Karpas-422 (cell line): Measurements from ENCODE around the gene TLL1. TPM values are rescaled to one million over a fixed set of nuclear protein-coding genes. Genes with fewer than 3 reads are reported as not detected.

Source experiments
- DNase-seq: peaks from one replicate; pipeline ENCODE4 v3.0.0-alpha.2; 2015
- H2AFZ ChIP-seq: fragments of 200-600 bp; sonication (generic); 2 replicates; pipeline ENCODE4 v1.6.1; 2014; ENCODE audit warnings: antibody characterized with exemption, low read length, mixed read lengths
- H3K27ac ChIP-seq: fragments of 200-600 bp; sonication (generic); 2 replicates; pipeline ENCODE4 v1.5.1; 2014; ENCODE audit warnings: mild to moderate bottlenecking, low read length, moderate library complexity
- H3K27me3 ChIP-seq: fragments of 200-600 bp; sonication (generic); 2 replicates; pipeline ENCODE4 v1.6.1; 2014; ENCODE audit warnings: low read length, mixed read lengths
- H3K36me3 ChIP-seq: fragments of 200-600 bp; sonication (generic); 2 replicates; pipeline ENCODE4 v1.6.1; 2014; ENCODE audit warnings: low read length, mixed read lengths; ENCODE audit not compliant: insufficient read depth
- H3K4me1 ChIP-seq: fragments of 200-600 bp; sonication (generic); 2 replicates; pipeline ENCODE4 v1.6.1; 2014; ENCODE audit warnings: mild to moderate bottlenecking, low read length, mixed read lengths
- H3K4me2 ChIP-seq: fragments of 200-600 bp; sonication (generic); 2 replicates; pipeline ENCODE4 v1.6.1; 2014; ENCODE audit warnings: low read length, low read depth, mild to moderate bottlenecking; ENCODE audit not compliant: poor library complexity, severe bottlenecking
- H3K4me3 ChIP-seq: fragments of 200-600 bp; sonication (generic); 2 replicates; pipeline ENCODE4 v1.5.1; 2014; ENCODE audit warnings: mild to moderate bottlenecking, antibody characterized with exemption, low read length, mixed read lengths
- H3K79me2 ChIP-seq: fragments of 200-600 bp; sonication (generic); 2 replicates; pipeline ENCODE4 v1.6.1; 2014; ENCODE audit warnings: mild to moderate bottlenecking, low read length, mixed read lengths
- H3K9ac ChIP-seq: fragments of 200-600 bp; sonication (generic); 2 replicates; pipeline ENCODE4 v1.6.0; 2014; ENCODE audit warnings: low read length
- H3K9me2 ChIP-seq: fragments of 200-600 bp; sonication (generic), shearing (Covaris generic); replicated peaks from 2 replicates; pipeline ENCODE4 v1.6.0; 2014; ENCODE audit warnings: mild to moderate bottlenecking, low read length, moderate library complexity; ENCODE audit not compliant: insufficient read depth
- H3K9me3 ChIP-seq: fragments of 300-700, 200-600 bp; sonication (generic); 2 replicates; pipeline ENCODE4 v1.6.1; 2014; ENCODE audit warnings: low read length, mixed read lengths
- H4K20me1 ChIP-seq: fragments of 200-600 bp; sonication (generic); 2 replicates; pipeline ENCODE4 v1.6.1; 2014; ENCODE audit warnings: mild to moderate bottlenecking, antibody characterized with exemption, low read length, low read depth; ENCODE audit not compliant: insufficient read depth
- total RNA-seq: library from RNA; depleted of rRNA; stranded (reverse); fragments of >200 nt; shearing (Covaris generic); gene quantifications from 2 replicates; pipeline ENCODE4 v1.2.3, GENCODE V29; 2014; ENCODE audit warnings: low replicate concordance

Gene TLL1
- total RNA-seq, 1 experiment from 2014 or later = not detected

- H3K79me2 ChIP-seq = no peaks in the 10 kb centered on the region
- H3K4me1 ChIP-seq = no peaks in the 10 kb centered on the region
- H2AFZ ChIP-seq = no peak overlapping the region
- DNase-seq = no peak
- no peaks in the 10 kb centered on the region for H3K27me3 ChIP-seq
- no peak overlapping the region for H3K9ac ChIP-seq
- no peaks in the 10 kb centered on the region for H3K9me2 ChIP-seq
- H3K27ac ChIP-seq = no peak overlapping the region
- no peak overlapping the region for H3K4me3 ChIP-seq
- no peaks in the 10 kb centered on the region for H3K9me3 ChIP-seq
- no peaks in the 10 kb centered on the region for H3K36me3 ChIP-seq
- H4K20me1 ChIP-seq = no peaks in the 10 kb centered on the region
- H3K4me2 ChIP-seq = no peak overlapping the region
These were observed 1.2 kb downstream of the TLL1 start for GRCh38 chr4:165874072-165874790.

DNA sequence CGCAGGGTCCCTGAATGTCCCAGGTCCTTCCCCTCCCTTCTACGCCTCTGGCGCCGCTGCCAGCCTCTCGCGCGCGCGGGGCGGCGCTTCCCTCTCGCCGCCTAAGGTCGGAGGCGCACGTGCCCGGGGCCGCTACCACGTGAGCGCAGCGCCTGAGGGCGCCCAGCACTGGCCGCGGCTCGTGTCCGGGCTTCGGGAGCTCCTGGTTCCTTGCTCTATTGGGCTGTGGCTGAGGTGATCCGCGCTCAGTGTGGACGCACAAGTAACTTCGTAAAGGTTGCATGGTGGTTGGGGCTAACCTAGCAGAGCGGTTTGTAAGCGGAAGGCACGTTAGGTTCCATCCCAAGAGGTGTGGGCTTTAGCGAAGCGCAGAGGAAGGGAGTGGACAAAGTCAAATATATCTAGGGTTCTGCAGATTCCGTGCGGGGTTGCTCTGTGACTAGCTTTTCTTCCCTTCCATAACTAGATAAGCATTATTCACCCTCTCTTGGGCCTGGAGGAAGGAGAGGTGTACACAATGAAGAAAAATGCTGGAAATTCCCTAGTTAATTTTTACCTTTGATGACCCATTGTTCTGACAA, 1.8 kb downstream of the TLL1 start:
- no peak overlapping the region for H3K4me2 ChIP-seq
- no peak overlapping the region for H3K9ac ChIP-seq
- no peaks in the 10 kb centered on the region for H3K36me3 ChIP-seq
- no peak overlapping the region for H3K4me3 ChIP-seq
- no peak overlapping the region for H3K27ac ChIP-seq
- no peaks in the 10 kb centered on the region for H3K4me1 ChIP-seq
- no peaks in the 10 kb centered on the region for H3K9me3 ChIP-seq
- no peak overlapping the region for H2AFZ ChIP-seq
- H3K27me3 ChIP-seq = peaks cover under 1% of the 10 kb centered on the region; the same call in 1 of the 2 replicates
- DNase-seq = no peak
- H3K79me2 ChIP-seq = no peaks in the 10 kb centered on the region
- no peaks in the 10 kb centered on the region for H3K9me2 ChIP-seq
- H4K20me1 ChIP-seq = no peaks in the 10 kb centered on the region

GRCh38 chr4:165875446-165875845, 2.4 kb downstream of the TLL1 start:
- H3K9me3 ChIP-seq = no peaks in the 10 kb centered on the region
- no peak for DNase-seq
- no peaks in the 10 kb centered on the region for H3K79me2 ChIP-seq
- no peak overlapping the region for H3K27ac ChIP-seq
- H2AFZ ChIP-seq = no peak overlapping the region
- H3K36me3 ChIP-seq = no peaks in the 10 kb centered on the region
- H3K9me2 ChIP-seq = no peaks in the 10 kb centered on the region
- H4K20me1 ChIP-seq = no peaks in the 10 kb centered on the region
- no peak overlapping the region for H3K4me3 ChIP-seq
- peaks cover 4% of the 10 kb centered on the region; the same call in 1 of the 2 replicates for H3K27me3 ChIP-seq
- no peaks in the 10 kb centered on the region for H3K4me1 ChIP-seq
- no peak overlapping the region for H3K9ac ChIP-seq
- H3K4me2 ChIP-seq = no peak overlapping the region

DNA sequence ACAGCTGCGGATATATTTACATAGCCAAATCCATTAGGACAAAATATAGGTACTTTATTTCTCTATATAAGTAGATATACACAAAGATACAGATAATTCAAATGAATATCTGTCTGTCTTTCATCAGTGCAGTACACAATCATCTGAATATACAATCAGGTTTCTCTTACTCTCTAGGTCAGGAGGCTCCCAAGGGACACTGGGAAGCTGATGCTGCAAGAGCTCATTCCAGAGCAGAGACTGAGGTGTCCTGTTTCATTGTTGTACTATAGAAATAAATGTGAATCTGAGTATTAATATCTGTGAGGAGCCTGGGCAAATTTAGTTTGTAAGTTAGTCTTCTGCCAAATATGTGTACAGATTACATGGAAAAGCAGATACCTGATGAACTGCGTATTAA, 4.2 kb downstream of the TLL1 start:
- H3K4me1 ChIP-seq = no peaks in the 10 kb centered on the region
- H3K4me3 ChIP-seq = no peak overlapping the region
- H3K36me3 ChIP-seq = no peaks in the 10 kb centered on the region
- peaks cover 4% of the 10 kb centered on the region; the same call in 1 of the 2 replicates for H3K27me3 ChIP-seq
- no peak for DNase-seq
- H3K9me3 ChIP-seq = no peaks in the 10 kb centered on the region
- H3K79me2 ChIP-seq = no peaks in the 10 kb centered on the region
- no peak overlapping the region for H2AFZ ChIP-seq
- no peak overlapping the region for H3K9ac ChIP-seq
- H4K20me1 ChIP-seq = no peaks in the 10 kb centered on the region
- no peaks in the 10 kb centered on the region for H3K9me2 ChIP-seq
- H3K27ac ChIP-seq = no peak overlapping the region
- H3K4me2 ChIP-seq = no peak overlapping the region

DNA sequence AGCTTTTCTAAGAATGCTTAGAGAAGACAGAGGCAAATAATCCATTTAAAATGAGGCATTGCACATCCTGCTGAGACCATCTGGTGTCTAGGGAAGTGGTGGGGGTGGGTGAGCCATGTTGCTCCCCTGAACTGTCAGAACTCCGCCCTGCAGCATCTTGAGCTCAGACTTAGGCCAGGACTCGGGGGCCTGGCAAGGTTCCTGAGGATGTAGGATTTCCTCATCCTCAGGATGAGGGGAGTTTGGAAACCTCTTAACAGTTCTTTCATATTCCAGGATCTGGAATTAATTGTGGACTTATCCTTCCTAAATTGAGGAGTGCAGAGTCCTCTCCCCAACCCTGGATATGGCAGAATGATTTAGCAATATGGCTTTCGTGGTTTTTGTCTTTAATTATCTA, 6.6 kb downstream of the TLL1 start:
- Histone ChIP-seq H3K4me1 (no peaks in the 10 kb centered on the region), H2AFZ (no peak overlapping the region), H3K79me2 (no peaks in the 10 kb centered on the region), H3K4me2 (no peak overlapping the region), H3K27me3 (peaks cover 4% of the 10 kb centered on the region; the same call in 1 of the 2 replicates), H4K20me1 (no peaks in the 10 kb centered on the region), H3K27ac (no peak overlapping the region), H3K36me3 (no peaks in the 10 kb centered on the region), H3K9ac (no peak overlapping the region), H3K9me2 (no peaks in the 10 kb centered on the region), H3K9me3 (no peaks in the 10 kb centered on the region), H3K4me3 (no peak overlapping the region)
- DNase-seq = no peak

DNA sequence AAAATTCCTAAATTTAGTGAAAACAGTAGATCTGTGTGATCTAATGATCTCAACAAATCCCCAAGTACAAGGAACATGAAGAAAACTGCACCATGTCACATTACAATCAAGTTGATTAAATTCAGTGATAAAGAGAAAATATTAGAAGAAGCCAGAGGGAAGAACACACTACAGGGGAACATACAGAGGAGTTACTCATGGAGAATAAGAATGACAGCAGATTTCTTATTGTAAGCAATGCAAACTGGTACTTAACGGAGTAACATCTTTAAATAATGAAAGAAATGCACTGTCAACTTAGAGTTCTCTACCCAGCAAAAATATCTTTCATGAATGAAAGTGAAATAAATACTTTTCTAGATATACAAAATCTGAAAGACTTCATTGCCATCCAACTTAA, 21.1 kb downstream of the TLL1 start:
- no peaks in the 10 kb centered on the region for H3K27me3 ChIP-seq
- no peaks in the 10 kb centered on the region for H3K9me2 ChIP-seq

DNA sequence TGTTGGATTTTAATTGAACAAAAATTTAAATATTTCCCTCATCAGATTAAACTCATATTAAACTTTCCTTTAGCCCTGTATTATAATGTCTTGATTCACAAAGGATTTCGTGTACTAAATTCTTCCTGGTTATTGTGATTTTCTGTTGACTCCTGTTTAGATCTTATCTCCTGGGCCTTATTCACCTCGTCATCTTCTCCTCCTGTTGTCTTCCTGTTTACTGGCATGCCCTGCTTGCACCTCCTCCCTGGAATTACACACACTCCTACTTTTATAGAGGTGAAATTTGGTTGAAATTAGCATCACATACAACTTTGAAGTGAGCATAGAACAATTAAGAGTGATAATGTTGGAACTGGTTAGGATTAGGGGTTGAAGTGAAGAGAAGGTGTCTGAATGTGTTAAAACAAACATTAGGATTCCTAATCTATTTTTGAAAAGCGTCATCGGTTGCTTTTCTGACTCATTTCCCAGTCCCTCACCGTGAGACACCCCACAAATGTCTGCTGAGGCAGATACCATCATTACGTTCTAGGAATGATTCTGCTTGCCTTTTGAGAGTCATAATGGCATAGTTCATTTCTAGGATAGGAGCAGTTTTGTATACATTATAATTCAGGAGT, 32.5 kb downstream of the TLL1 start:
- Histone ChIP-seq H3K9ac (no peak overlapping the region), H3K4me3 (no peak overlapping the region), H2AFZ (no peak overlapping the region), H3K79me2 (no peaks in the 10 kb centered on the region), H3K36me3 (no peaks in the 10 kb centered on the region), H3K27ac (no peak overlapping the region), H3K27me3 (no peaks in the 10 kb centered on the region), H3K9me3 (peaks cover 2% of the 10 kb centered on the region; the same call in 1 of the 2 replicates), H4K20me1 (no peaks in the 10 kb centered on the region), H3K9me2 (no peaks in the 10 kb centered on the region), H3K4me2 (no peak overlapping the region), H3K4me1 (no peaks in the 10 kb centered on the region)
- DNase-seq = no peak

More for the DNA sequence above, 21.1 kb downstream of the TLL1 start:
- H3K4me1 ChIP-seq = no peaks in the 10 kb centered on the region
- no peak for DNase-seq
- no peak overlapping the region for H3K4me3 ChIP-seq
- H3K9ac ChIP-seq = no peak overlapping the region
- no peaks in the 10 kb centered on the region for H3K36me3 ChIP-seq
- no peaks in the 10 kb centered on the region for H3K9me3 ChIP-seq
- no peak overlapping the region for H3K27ac ChIP-seq
- no peak overlapping the region for H2AFZ ChIP-seq
- no peaks in the 10 kb centered on the region for H3K79me2 ChIP-seq
- H3K4me2 ChIP-seq = no peak overlapping the region
- no peaks in the 10 kb centered on the region for H4K20me1 ChIP-seq

DNA sequence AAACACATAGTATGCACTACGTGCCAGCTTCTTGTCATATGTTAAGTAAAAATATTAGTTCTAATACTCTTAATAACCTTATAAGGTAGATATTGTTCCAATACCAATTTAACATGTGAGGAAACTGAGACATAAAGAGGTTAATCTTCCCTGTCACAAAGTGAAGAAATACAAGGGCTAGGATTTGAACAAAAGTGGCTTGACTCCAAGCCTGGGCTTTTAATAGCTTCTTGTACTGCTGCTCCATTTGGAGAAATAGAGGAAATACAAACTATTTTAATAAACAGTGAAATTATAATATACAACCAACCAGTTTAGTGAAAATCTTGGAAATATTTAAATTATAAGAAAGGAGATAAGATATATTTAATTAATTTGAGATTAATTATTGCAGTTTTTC, 33.2 kb downstream of the TLL1 start:
- Histone ChIP-seq H3K9me2 (no peaks in the 10 kb centered on the region), H3K79me2 (no peaks in the 10 kb centered on the region), H3K36me3 (no peaks in the 10 kb centered on the region), H3K4me3 (no peak overlapping the region), H3K9ac (no peak overlapping the region), H2AFZ (no peak overlapping the region), H3K4me2 (no peak overlapping the region), H4K20me1 (no peaks in the 10 kb centered on the region), H3K9me3 (peaks cover 2% of the 10 kb centered on the region; the same call in 1 of the 2 replicates), H3K27ac (no peak overlapping the region), H3K4me1 (no peaks in the 10 kb centered on the region), H3K27me3 (no peaks in the 10 kb centered on the region)
- DNase-seq = no peak
